GM18517 (cell line): Measurements from ENCODE around the gene CTNNBL1.

Experiments
- ATAC-seq: cut with Tn5 transposase; IDR thresholded peaks from one replicate; pipeline ENCODE4 v1.9.1; 2021; ENCODE audit warnings: mild to moderate bottlenecking, moderate library complexity; ENCODE audit not compliant: unreplicated experiment

Gene CTNNBL1

DNA sequence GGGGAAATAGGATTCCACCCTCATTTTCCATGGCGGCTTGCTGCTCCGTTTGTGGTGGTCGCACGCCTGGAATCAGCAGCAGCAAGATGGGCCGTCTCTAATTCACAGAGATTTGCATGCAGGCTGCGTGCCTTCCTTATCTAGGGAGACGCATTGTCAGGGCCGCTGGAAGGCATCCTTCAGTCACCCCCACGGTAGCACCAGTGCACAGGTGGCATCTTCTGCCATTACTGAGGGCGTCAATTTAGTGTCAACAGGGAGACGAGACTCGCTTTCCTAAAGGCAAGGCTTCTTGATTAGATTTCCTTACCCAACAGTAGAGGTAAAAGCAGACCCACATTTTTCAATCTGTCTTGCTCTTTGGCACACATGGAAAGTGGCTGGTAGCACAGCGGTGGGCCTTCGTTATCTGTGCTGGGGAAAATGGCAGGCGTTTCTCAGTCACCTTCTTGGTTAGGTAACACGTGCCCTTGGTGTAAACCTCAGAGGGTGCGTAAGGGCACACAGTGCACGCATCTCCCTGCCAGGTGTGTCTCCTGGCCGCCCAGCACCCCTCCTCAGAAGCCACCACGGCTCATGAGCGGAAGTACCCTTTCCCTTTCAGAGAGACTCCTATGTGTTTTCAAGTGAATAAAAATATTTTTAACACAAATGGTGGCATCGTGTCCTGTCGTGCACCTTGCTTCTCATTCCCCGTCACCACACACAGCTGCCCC lies 181.8 kb downstream of the CTNNBL1 start:
- no peak for ATAC-seq

DNA sequence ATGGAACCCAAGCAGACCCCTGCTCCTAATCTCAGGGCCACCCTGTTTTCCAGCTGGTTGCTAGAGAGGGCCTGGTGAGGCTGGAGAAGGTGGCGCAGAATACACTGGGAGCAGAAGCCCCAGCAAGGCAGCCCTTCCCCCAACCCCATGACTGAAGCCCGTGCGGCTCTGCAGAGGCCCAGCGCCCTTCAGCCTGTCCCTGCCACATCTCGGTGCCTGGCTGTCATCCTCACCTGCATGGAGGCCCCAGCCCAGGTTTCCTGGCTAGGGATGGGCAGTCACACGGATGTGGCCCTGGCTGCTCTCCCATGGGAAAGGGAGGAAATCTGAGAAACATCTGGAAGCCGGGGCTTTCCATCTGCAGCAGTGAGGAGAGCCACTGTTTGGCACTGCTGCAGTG lies 183.0 kb downstream of the CTNNBL1 start:
- ATAC-seq: no peak

GRCh38 chr20:37877832-37878772 lies 184.3 kb downstream of the CTNNBL1 start:
- ATAC-seq: no peak

DNA sequence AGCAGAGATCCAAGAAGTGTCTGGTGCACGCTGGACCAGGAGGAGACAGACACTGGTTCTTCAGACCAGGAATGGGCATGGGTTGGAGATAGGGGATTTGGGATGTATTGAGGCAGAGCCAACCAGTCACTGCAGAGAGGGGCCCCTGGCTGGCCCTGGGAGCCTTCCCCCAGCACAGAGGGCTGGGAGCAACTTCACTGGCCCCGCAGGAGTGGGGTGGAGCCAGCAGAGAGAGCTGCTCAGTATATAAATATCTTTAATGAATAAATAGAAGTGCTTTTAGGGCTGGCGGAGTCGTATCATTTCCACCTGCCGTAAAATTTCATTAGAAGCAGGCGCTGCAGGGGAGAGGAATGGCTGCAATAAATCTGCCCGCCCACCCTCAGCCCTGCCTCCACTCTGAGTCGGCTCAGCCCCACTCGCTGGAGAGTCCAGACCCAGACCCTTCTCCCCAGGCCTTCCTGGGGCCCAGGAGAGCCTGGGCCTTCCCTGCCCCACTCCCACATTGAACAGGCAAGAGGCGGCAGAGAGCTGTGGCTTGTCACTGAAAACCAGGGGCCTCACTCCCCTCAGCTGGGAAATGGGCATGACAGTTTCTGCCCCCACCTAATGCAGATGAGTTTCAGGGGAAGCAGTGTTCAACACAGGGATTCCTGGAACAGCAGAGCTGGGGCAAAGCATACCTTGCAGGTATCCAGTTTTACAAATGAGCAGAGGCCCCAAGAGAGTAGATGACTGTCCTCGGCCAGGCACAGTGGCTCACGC lies 185.2 kb downstream of the CTNNBL1 start:
- no peak for ATAC-seq

- no peak for ATAC-seq
Observed at GRCh38 chr20:37879843-37880242, 186.0 kb downstream of the CTNNBL1 start.

DNA sequence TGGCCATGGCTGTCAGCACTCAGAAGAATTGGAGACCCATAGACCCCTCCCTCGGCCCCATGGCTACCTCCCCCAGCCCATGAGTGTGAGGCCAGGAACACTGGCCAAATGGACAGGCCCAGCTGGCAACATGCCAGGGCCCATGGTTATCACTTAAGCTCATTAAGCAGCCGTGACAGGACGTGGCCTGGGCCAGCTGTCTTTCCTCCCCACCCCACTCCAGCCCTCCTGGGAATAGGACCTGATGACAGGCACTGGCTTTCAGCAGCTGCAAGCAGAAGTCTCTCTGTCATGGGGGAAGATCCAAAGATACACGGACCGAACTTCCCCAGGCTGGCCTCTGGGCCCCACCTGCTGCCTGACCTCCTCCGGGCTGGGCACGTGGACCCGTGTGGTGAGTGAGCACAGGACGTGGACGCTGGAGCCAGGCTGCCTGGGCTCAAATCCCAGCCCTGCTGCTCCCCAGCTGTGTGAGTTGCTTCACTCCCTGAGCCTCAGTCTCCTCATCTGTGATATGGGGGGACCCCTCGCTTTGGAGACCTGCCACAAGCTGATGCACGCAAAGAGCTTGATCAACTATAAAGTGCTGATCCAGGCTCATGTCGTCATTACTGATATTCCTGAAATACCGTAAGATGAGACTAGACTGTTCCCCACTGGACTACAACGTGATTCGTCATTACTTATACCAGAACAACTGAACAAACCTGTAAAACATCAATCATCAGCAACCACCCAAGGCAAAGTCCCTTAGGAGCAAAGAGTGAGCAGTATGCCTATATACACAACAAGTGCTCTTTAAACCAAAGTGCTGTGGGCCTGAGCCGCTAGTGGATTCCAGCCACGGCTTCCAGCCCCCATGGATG lies 187.1 kb downstream of the CTNNBL1 start:
- no peak for ATAC-seq

- no peak for ATAC-seq
Observed at GRCh38 chr20:37881601-37882343, 187.9 kb downstream of the CTNNBL1 start.

- no peak for ATAC-seq
Observed at GRCh38 chr20:37882961-37883712, 189.3 kb downstream of the CTNNBL1 start.

DNA sequence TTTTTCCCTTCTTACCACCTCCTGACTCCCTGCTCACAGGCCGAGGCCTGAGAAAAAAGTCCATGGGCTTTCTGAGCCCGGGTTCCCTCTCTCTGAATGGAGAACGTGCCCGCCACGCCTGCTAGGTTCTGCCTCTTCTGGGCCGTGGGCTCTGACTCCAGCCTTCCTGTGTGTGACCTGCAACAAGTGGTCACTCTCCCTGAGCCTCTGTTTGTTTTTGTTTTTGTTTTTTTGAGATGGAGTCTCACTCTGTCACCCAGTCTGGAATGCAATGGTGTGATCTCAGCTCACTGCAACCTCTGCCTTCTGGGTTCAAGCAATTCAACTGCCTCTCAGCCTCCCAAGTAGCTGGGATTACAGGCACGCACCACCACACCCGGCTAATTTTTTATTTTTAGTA lies 191.2 kb downstream of the CTNNBL1 start:
- ATAC-seq: no peak

GRCh38 chr20:37885593-37886503 lies 192.0 kb downstream of the CTNNBL1 start:
- no peak for ATAC-seq

DNA sequence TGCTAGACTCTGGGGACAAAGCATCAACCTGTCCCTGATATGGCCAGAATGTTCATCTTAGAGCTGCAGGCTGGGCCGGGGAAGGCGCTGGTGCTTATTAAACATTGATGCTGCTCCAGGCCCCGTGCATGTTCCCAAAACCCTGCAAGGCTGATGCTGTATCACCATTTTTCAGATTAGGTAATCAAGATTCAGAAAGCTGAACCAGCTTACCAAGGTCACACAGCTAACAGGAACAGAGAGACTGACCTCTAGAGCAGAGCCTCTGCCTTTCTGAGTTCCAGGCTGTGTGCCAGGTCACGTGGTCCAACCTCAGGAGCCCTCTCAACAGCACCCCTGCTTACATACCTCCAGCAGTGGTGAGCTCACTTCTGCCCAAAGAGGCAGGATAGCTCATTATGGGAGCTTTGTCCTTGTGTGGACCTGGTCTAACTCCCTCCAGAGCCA lies 193.0 kb downstream of the CTNNBL1 start:
- ATAC-seq: no peak

DNA sequence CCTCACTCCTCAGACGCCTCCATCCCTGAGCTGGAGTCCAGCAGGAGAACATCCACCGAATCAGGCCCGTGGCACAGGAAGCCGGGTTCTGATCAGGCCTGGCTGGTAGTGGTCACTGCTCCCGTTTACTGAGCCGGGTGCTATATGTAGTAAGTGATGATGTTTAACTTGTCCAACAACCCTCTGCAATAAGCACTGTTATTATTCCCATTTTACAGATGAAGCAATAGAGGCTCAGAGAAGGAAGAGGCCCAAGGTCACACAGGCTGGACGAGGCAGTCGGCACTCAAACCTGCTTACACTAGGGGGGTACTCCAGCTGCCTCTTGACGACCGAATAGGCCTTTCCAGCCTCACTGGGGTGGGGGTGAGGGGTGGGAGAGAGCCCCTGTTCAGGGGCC lies 194.8 kb downstream of the CTNNBL1 start:
- ATAC-seq: no peak

GRCh38 chr20:37890108-37890507 lies 196.3 kb downstream of the CTNNBL1 start:
- ATAC-seq: no peak

DNA sequence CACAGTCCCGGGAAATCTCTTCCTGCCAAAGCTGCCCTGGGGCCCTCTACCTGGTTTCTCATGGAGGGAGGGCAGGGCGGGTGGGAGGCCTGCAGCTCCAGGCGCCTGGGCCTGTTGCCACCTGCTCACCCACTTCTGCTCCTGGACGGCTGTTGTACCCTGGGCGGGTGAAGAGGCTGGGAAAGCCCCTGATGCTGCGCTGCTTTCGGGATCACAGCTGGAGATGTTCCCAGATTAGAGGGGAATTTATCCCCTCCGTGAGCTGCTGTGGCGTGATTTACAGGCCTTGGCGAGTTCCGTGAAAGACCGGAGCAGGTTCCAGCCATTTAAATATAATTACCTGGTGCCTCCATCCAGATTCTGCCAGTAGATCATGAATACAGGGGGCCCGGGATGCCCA lies 196.8 kb downstream of the CTNNBL1 start:
- no peak for ATAC-seq

GRCh38 chr20:37892001-37892400 lies 198.2 kb downstream of the CTNNBL1 start:
- ATAC-seq: no peak

DNA sequence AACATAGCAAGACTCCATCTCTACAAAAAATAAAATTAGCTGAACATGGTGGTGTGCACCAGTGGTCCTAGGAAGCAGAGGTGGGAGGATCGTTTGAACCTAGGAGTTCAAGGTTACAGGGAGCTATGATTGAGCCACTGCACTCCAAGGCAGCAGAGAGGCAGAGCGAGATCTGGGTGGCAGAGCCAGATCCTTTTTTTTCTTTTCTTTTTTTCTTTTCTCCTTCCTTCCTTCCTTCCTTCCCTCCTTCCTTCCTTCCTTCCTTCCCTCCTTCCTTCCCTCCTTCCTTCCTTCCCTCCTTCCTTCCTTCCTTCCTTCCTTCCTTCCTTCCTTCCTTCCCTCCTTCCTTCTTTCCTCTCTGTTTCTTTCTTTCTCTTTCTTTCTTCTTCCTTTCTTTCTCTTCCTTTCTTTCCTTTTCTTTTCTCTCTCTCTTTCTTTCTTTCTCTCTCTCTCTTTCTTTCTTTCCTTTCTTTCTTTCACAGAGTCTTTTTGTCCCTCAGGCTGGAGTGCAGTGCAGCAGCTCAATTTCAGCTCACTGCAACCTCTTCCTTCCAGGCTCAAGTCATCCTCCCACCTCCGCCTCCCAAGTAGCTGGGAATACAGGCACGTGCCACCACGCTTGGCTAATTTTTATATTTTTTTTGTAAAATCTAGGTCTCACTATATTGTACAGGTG lies 199.9 kb downstream of the CTNNBL1 start:
- no peak for ATAC-seq

GRCh38 chr20:37894454-37894853 lies 200.6 kb downstream of the CTNNBL1 start:
- no peak for ATAC-seq
